Glomerular visceral epithelial cell (primary cell): Measurements from ENCODE around the gene CALML4.
"Not testable (repeated sequence)": the region's sequence is repeated elsewhere in the genome, so short reads cannot be mapped to it uniquely, and the experiment has no call there.

Experiments
- DNase-seq: peaks from one replicate; pipeline ENCODE4 v3.0.0-alpha.2; 2016; ENCODE audit errors: extremely low spot score

CALML4 gene

GRCh38 chr15:68208136-68208535, 3.0 kb upstream of the CALML4 start:
- DNase-seq, result no peak

DNA sequence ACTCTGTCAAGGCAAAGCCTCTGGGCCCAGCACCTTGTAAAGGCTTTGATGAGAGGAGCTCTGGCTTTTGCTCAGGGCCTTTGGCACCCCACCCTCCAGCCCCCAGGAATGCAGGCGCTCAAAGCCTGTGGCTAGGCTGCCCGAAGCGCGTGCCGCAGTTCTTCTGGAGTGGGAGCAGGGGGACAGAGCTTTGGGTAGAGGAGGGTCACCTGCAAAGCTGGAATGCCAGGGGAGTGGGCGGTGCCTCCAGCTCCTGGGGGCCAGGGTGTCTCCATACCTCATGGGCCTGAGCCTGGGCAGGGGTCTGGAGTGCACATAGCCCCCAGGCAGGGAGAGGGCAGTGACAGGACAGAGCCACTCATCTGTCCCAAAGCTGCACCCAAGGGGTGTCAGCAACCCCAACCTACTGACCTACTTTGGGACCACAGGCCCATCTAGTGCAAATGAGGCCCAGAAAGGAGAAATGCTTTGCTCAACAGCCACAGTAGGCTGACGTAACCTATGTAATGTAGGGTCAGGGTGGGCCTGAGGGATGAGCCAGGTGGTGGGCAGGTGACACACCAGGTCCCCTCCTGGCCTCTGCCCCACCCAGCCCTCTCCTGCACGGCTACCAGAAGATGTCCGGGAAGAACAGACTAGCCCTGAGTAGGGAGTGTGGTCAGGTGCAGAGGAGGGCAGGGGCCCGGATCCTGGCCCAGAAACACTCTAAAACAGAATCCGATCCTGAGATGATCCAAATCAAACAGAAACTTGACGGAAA, 2.2 kb upstream of the CALML4 start:
- no peak for DNase-seq

GRCh38 chr15:68206711-68207151, 1.6 kb upstream of the CALML4 start:
- no peak for DNase-seq

- DNase-seq, result no peak
These were observed 915 bp upstream of the CALML4 start for GRCh38 chr15:68205954-68206539.

- no peak for DNase-seq
These were observed 419 bp upstream of the CALML4 start for GRCh38 chr15:68205558-68205944.

DNA sequence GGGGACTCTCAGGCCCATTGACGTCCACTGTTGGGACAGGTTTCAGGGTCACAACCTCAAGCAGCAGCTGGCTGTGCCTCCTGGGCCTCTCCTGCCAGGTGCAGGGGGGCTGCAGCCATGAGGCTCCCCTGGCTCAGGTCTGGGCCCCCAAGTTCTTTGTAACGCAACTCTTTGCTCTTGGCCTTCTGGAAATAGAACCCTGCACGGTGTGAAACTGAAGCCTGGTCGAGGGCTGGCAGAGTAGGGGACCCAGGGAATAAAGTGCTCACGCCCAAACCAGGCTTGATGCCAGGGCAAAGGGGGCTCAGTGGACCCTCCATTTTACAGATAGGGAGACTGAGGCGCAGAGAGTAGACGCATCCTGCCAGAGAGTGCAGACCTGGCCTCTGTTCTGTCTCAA, 771 bp downstream of the CALML4 start:
- DNase-seq, result no peak

DNA sequence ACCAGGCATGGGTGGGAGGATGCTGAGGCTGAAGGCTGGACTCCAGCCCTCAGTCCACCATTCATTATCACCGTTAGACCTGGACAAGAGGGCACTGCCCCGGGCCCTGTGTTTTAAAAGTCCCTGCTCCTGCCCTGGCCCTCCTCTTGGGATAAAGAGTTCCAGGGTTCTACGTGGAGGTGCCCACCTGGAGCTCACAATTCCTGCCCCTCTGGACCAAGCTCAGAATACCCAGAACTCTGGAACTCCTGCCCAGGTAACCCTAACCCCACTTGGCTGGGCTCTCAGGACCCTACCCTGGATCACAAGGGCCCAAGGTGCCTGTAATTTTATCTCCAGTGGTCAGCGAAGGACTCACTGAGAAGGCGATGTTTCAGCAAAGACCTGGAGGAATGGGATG, 1.2 kb downstream of the CALML4 start:
- DNase-seq, result no peak

DNA sequence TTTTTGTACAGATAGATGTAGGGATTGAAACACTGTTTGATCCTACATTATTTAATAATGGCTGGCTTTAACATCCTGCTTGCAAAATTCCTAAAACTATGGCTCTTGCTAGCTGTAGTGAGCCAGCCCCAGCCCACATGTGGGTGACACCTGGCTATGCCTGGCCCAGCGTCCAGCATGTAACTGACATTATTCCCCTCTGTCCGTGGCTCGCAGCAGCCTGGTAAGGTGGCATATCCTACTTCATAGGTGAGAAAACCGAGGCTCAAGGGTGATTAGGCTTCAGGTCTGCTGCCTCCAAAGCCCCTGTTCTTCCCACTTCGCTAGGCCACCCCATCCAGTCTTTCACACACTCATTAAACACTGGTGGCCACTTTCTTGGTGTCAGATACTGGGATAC, 1.6 kb downstream of the CALML4 start:
- no peak for DNase-seq

DNA sequence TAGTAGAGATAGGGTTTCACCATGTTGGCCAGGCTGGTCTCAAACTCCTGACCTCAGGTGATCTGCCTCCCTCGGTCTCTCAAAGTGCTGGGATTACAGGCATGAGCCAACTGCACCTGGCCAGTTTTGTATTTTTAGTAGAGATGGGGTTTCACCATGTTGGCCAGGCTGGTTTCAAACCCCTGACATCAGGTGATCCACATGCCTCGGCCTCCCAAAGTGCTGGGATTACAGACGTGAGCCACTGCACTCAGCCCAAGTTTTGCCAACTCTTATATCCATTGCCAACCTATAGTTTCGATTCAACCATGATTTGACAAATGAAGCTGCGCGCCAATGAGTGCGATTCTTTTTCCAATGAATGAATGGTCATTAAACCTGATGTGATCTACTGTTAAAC, 2.1 kb downstream of the CALML4 start:
- DNase-seq, result not testable (repeated sequence)

GRCh38 chr15:68201879-68202261, 3.3 kb downstream of the CALML4 start:
- DNase-seq, result no peak

DNA sequence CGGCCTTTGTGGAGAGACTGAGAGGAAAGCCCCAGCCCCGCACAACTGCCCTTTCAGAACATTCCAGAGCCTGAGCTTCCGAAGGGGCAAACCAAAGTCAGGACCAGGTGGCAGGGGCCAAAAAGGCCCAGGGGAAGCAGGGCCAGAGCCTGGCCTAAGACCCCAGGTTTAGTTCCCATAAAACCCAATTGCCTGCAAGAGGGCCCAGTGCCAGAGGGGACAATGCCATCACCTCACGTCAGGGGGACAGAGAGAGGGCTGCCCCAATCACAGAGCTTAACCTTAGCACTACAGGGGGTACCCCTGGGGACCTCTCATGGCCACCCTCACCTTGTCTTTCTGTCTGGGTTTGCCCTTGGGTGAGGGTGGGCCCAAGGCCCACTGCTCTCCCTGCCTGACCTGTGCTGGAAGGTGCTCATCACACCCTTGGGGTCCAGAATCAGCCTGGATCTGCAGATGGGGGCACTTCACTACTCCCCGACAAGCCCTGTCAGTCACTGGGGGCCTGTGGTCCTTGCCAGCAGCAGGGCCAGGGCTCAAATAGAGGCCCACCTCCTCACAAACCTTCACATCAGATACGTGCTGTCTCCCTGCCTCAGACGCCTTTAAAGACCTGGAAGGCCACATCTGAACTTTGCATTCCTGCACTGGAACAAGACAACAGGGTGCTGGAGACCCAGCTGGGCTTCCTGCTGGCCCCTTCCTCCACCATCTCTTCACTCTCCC, 3.8 kb downstream of the CALML4 start:
- DNase-seq, result no peak

DNA sequence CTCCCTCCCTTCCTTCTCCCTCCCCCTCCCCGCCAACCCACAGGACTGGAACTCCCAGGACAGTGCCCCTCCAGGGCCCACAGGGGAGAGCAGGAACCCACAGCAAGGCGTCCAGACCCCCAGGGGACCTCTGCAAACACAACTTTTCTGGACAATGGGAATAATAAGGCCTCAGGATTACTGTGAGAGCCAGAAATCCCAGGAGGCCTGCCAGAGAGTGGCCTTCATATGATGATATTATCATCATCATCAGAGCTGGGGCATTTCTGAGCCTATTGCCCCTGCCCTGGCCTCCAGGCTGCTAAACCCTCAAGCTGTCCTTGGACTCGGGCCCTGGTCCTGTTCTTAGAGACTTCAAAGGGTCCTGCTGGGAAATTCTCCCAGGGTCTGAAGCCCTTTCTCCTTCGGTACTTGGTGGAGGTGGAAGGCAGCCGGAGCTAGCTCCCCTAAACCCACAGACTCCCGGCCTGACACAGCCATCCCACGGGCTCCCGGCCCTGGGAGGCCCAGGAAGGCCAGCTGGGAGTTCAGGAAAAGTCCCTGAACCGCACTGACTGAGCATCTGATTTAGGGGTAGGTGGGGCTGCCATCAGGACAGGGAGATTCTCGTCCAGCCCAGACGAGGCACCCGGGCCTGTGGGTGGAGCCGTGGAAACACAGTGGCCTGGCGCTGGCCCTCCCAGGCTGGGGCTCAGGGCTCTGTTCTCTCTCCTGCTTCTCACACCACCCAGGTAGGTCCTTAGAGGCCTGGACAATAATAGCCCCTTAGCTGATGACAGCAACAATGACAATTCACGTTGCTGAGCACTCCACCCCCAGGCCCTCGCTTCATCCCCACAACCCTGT, 4.9 kb downstream of the CALML4 start:
- DNase-seq, result no peak

DNA sequence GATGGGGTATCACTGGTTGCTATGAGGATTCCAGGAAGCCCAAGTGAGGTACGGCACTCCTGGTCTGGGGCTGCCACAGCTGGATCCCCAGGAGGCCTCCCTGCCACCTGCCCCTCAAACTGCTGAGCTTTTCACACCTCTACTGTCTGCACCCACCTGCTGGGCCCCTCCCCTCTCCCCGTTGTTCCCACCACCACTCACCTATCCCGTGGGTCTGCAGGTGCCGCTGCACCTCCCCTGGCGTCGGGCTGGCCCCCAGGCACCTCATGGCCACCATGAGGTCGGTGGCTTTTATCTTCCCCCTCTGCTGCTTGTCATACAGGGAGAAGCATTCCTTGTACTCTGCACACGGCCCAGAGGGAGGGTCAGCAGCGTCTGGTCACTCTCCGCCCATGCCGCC, 5.8 kb downstream of the CALML4 start:
- DNase-seq, result no peak

DNA sequence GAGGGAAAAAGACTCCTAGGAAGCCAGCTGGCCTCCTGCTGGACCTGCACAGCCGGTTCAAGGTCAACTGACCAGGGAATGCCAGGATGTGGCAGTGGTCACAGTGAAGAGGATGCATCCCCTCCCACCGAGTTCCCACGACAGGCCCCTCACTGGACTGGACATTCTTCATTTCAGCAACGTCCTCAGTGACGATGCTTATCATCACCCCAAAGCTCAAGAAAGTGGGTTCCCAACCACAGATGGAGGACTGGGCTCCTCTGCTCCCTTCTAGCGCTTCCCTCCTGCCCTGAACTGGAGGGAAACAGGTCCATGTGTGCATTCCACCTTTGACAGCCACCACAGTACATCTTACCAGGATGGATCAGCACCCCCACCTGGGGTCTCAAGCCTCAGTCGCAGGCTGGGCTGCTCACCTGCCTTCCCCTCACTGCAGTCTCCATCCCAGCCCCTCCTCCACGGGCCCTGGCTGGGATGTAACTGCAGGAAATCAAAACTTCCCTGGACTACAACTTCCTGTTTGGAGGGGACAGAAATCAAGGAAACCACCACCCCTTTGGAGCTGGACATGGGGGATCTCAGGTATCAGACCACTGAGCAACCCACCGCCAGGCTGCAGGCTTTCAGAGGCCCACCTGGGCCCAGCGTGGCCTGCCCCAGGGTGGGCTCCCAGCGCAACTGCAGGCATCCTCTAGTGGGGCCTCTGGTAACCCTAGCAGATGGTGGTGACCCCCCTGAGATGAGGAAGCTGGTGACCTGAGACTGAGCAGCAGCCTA, 7.3 kb downstream of the CALML4 start:
- DNase-seq, result no peak

- no peak for DNase-seq
These were observed 8.0 kb downstream of the CALML4 start for GRCh38 chr15:68197170-68197492.

DNA sequence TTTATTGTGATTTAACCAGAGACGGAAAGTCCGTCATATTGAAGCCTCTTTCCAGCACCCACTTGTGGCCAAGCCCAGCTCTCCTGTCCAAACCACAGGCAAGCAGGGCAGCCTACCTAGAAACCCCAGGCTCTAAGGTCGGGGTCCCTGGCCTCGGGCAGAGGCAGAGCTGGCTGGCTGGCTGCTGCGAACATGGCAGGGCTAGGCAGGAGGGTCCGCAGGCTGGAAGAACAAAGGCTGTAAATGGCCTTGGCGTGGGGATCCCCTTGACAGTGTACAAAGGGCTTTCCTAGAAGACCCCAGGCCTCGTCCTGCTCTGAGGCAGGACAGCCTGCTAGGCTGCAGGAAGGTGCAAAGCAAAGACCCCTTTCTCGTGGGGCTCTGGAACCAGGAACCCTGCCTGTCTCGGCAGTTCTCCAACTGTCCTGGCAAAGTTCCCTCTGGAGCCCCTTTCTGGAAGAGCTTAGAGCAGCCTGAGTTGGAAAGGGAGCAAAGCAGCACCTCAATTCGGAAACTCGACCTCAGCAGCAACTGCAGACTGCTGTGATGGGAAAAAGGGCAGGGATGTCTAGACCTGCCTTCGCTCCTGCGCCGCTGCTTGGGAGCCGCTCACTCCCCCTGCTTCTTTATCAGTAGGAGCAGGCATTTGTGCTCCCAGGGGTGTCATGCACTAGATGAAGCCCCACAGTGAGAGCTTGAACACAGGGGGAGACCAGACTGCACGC, 8.5 kb downstream of the CALML4 start:
- no peak for DNase-seq

DNA sequence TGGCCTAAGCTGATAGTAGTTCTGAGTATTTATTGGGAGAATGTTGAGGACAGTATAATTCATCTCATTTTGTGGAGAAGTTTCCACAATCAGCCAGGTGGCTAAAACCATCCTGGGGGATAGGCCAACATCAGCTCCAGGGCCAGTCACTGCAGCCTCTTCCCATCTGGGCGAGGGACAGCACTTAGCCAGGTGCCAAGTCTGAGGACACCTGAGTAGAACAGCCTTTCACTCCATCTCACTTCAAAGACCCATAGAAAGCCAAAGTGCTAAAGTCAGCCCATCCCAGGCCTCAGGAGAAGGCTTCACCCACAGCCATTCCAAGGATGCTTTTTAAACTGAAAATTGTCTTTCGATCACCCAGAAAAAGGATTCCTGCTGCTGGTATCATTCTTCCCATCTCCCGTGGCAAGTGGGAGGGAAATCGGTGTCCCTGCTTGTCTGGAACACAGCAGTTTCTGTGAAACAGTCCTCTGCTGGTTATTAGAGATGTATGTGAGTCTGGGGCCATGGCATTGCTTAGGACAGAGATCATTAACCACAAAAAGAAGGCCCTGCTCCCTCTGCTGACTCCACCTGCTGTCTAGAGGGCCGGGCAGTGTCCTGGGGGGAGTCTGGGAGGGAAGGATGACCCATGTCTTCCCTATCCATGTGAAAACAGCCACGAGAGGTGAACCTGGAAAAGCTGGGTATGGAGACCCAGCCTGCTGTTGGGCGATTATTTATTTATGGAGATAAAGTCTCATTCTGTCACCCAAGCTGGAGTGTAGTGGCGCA, 9.6 kb downstream of the CALML4 start:
- DNase-seq, result peak; percentile 7

DNA sequence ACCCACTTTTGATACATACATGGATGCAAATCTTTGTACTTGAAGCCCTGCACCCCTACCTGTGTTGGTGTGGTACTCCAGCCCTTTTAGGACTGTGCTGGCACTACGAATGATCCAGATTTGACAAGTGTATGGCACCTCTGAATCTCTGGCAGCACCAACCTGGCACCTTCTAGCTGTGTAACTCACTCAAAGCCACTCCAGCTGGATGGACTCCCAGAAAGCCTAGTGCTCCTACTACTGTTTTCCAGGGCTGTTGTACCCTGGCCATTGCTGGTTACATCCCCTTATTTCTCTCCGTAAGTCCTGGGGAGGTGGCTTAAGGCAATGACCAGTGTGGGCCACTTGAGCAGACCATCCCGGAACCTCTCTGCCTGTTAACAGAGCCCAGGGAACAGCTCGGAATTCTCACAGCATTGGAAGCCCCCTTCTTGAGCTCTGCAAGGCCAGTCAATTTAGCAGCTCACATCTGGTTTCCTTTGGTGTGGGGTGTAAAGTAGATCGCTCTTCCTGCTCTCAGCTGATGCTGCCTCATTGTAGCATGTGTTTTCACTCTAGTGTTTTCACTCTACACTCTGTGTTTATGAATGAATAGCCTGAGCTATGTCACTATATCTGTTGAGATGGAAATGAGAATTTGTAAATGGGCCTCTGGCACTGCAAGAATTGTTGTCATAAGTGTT, 12.2 kb downstream of the CALML4 start:
- no peak for DNase-seq

- no peak for DNase-seq
These were observed 13.0 kb downstream of the CALML4 start for GRCh38 chr15:68192117-68192516.
